ENCODE data around the gene INAFM2. TPM values are rescaled to one million over a fixed set of nuclear protein-coding genes. Genes with fewer than 3 reads are reported as not detected.

INAFM2 gene
- total and polyA plus RNA-seq, 9 of the 15 experiments (the other 6 are each of a cell fraction or from before 2014, with no cell fraction given): 11.8 to 43.1 (median 27.2) TPM

DNA sequence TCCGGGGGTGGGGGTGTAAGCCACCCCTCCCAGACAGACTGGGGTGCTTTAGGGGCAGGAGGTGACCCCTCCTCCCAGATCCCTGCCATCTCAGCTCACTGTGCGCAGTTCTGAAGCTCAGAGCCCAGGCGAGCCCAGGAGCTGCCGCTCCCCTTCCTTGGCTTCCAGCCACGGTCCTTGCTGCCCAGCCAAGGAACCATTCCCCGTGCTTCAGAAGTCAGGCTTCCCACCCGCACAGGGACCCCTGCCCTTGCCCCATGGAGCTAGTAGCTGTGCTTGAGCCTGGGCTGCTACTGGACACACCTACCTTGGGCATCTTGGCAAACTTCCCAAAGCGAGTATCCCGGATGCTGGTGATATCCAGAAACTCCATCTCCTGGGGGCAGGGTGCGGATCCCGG, 20.5 kb upstream of the INAFM2 start (continued):
- TF ChIP-seq, protein P1, sequence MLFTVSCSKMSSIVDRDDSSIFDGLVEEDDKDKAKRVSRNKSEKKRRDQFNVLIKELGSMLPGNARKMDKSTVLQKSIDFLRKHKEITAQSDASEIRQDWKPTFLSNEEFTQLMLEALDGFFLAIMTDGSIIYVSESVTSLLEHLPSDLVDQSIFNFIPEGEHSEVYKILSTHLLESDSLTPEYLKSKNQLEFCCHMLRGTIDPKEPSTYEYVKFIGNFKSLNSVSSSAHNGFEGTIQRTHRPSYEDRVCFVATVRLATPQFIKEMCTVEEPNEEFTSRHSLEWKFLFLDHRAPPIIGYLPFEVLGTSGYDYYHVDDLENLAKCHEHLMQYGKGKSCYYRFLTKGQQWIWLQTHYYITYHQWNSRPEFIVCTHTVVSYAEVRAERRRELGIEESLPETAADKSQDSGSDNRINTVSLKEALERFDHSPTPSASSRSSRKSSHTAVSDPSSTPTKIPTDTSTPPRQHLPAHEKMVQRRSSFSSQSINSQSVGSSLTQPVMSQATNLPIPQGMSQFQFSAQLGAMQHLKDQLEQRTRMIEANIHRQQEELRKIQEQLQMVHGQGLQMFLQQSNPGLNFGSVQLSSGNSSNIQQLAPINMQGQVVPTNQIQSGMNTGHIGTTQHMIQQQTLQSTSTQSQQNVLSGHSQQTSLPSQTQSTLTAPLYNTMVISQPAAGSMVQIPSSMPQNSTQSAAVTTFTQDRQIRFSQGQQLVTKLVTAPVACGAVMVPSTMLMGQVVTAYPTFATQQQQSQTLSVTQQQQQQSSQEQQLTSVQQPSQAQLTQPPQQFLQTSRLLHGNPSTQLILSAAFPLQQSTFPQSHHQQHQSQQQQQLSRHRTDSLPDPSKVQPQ (CRISPR knock-in tag; IDR thresholded peaks at IDR 0.05; ENCODE audit: borderline replicate concordance): no peak
- TF ChIP-seq TEAD1 (CRISPR knock-in tag; IDR thresholded peaks at IDR 0.05): no peak
- TF ChIP-seq ETS2 (tag; IDR thresholded peaks at IDR 0.05; ENCODE audit: borderline replicate concordance, poor library complexity, severe bottlenecking): no peak
- no peak for TF ChIP-seq SREBF2 (CRISPR knock-in tag; IDR thresholded peaks at IDR 0.05)

DNA sequence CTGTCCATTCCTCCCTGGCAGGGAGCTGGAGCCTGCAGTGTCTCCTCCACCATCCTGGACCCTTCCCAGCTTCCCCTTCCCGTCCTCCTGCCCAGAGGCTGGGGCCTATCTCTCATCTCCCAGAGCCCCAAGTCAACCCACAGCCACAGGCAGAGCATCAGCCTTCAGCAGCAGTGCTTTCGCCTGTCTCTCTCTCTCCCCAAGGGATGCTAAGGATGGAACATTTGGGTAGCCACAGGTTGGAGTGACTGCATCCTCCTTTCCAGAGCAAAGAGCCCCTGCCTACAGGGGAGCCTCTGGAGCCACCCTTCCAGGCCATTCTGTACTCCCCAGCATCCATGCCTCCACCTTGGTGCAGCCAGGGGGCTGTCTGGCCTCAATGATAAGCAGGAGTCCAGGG, 19.9 kb upstream of the INAFM2 start:
- ATAC-seq (no peak), FAIRE-seq (no peak), DNase-seq (ENCODE audit: extremely low read depth in 1 of 4, low spot score in 3 of 4) (no peak)
- Histone ChIP-seq H3K27me3 (ENCODE audit: control insufficient read depth in 2 of 2, insufficient read depth in 2 of 2, low read length in 2 of 2) (no peaks in the 10 kb centered on the region), H3K9ac (ENCODE audit: insufficient read depth in 1 of 2, low read depth in 2 of 2, low read length in 2 of 2) (no peak overlapping the region), H3K9me1 (ENCODE audit: control insufficient read depth, insufficient read depth, low read length) (no peaks in the 10 kb centered on the region), H3K4me1 (replicated peaks in 1 of 2; ENCODE audit: control insufficient read depth in 2 of 2, insufficient read depth in 2 of 2, low read length in 2 of 2) (peaks cover 29 to 43% of the 10 kb centered on the region in 2 experiments), H3K36me3 (ENCODE audit: control insufficient read depth, insufficient read depth, low read length) (no peaks in the 10 kb centered on the region), H3K4me2 (ENCODE audit: insufficient read depth, low read length) (no peak overlapping the region), H3K79me2 (ENCODE audit: control insufficient read depth, insufficient read depth, low read length) (no peaks in the 10 kb centered on the region), H2AFZ (ENCODE audit: low read depth, low read length) (no peak overlapping the region), H3K9me3 (replicated peaks; ENCODE audit: control insufficient read depth, insufficient read depth, low read depth, low read length) (no peaks in the 10 kb centered on the region), H4K20me1 (replicated peaks; ENCODE audit: control insufficient read depth, insufficient read depth, low read length) (no peaks in the 10 kb centered on the region), H3K27ac (ENCODE audit: extremely low read depth, low read depth, low read length) (no peak overlapping the region), H3K4me3 (no peak overlapping the region)
- ChIA-PET CTCF (ENCODE audit: low intra/inter-chr PET ratio) (no interaction called here), POLR2A (no interaction called here)
- 32% methylated on average over 2 of the region's 2 CpGs for WGBS (ENCODE audit: insufficient coverage, low coverage, missing lambda C conversion rate)
- in situ Hi-C loops (cut with MboI): no loop called here
- intact Hi-C loops (cut with micrococcal nuclease): no loop called here
- BruUV-seq (replicated peaks): no TSS peak
- TF ChIP-seq, protein P2, sequence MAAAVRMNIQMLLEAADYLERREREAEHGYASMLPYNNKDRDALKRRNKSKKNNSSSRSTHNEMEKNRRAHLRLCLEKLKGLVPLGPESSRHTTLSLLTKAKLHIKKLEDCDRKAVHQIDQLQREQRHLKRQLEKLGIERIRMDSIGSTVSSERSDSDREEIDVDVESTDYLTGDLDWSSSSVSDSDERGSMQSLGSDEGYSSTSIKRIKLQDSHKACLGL (CRISPR knock-in tag; IDR thresholded peaks at IDR 0.05; ENCODE audit: borderline replicate concordance, poor library complexity, severe bottlenecking): no peak
- TF ChIP-seq NFRKB (IDR thresholded peaks at IDR 0.05; ENCODE audit: low read depth) (no peak), ZNF121 (CRISPR knock-in tag; conservative IDR thresholded peaks at IDR 0.05) (no peak), OTX1 (CRISPR knock-in tag; IDR thresholded peaks at IDR 0.05) (no peak), ZNF75A (CRISPR knock-in tag; IDR thresholded peaks at IDR 0.05) (no peak)
- TF ChIP-seq, protein P3, sequence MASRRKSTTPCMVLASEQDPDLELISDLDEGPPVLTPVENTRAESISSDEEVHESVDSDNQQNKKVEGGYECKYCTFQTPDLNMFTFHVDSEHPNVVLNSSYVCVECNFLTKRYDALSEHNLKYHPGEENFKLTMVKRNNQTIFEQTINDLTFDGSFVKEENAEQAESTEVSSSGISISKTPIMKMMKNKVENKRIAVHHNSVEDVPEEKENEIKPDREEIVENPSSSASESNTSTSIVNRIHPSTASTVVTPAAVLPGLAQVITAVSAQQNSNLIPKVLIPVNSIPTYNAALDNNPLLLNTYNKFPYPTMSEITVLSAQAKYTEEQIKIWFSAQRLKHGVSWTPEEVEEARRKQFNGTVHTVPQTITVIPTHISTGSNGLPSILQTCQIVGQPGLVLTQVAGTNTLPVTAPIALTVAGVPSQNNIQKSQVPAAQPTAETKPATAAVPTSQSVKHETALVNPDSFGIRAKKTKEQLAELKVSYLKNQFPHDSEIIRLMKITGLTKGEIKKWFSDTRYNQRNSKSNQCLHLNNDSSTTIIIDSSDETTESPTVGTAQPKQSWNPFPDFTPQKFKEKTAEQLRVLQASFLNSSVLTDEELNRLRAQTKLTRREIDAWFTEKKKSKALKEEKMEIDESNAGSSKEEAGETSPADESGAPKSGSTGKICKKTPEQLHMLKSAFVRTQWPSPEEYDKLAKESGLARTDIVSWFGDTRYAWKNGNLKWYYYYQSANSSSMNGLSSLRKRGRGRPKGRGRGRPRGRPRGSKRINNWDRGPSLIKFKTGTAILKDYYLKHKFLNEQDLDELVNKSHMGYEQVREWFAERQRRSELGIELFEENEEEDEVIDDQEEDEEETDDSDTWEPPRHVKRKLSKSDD (conservative IDR thresholded peaks at IDR 0.05; ENCODE audit: low read length): no peak
- TF ChIP-seq, protein P4, sequence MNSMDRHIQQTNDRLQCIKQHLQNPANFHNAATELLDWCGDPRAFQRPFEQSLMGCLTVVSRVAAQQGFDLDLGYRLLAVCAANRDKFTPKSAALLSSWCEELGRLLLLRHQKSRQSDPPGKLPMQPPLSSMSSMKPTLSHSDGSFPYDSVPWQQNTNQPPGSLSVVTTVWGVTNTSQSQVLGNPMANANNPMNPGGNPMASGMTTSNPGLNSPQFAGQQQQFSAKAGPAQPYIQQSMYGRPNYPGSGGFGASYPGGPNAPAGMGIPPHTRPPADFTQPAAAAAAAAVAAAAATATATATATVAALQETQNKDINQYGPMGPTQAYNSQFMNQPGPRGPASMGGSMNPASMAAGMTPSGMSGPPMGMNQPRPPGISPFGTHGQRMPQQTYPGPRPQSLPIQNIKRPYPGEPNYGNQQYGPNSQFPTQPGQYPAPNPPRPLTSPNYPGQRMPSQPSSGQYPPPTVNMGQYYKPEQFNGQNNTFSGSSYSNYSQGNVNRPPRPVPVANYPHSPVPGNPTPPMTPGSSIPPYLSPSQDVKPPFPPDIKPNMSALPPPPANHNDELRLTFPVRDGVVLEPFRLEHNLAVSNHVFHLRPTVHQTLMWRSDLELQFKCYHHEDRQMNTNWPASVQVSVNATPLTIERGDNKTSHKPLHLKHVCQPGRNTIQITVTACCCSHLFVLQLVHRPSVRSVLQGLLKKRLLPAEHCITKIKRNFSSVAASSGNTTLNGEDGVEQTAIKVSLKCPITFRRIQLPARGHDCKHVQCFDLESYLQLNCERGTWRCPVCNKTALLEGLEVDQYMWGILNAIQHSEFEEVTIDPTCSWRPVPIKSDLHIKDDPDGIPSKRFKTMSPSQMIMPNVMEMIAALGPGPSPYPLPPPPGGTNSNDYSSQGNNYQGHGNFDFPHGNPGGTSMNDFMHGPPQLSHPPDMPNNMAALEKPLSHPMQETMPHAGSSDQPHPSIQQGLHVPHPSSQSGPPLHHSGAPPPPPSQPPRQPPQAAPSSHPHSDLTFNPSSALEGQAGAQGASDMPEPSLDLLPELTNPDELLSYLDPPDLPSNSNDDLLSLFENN (IDR thresholded peaks at IDR 0.05; ENCODE audit: low read depth in 2 of 2, low read length in 2 of 2): no peak

All from K562 (cell line).